HG03175 (cell line): ENCODE measurements around the gene RBMS1.

Experiments
- ATAC-seq: cut with Tn5 transposase; IDR thresholded peaks from one replicate; pipeline ENCODE4 v1.9.1; 2021; ENCODE audit warnings: mild to moderate bottlenecking, moderate library complexity; ENCODE audit not compliant: unreplicated experiment

The RBMS1 gene

GRCh38 chr2:160232905-160233475 lies 260.6 kb downstream of the RBMS1 start:
- ATAC-seq = no peak

- ATAC-seq = no peak
Observed at GRCh38 chr2:160229591-160229990, 264.0 kb downstream of the RBMS1 start.

GRCh38 chr2:160228141-160228917 lies 265.3 kb downstream of the RBMS1 start:
- ATAC-seq = no peak

GRCh38 chr2:160227293-160227915 lies 266.2 kb downstream of the RBMS1 start:
- no peak for ATAC-seq

- ATAC-seq = no peak
Observed at GRCh38 chr2:160226367-160226766, 267.2 kb downstream of the RBMS1 start.

GRCh38 chr2:160225722-160226121 lies 267.9 kb downstream of the RBMS1 start:
- no peak for ATAC-seq

- ATAC-seq = peak; percentile 18
Observed at GRCh38 chr2:160224507-160224906, 269.1 kb downstream of the RBMS1 start.

GRCh38 chr2:160224060-160224459 lies 269.5 kb downstream of the RBMS1 start:
- ATAC-seq = peak; percentile 93

- ATAC-seq = no peak
Observed at GRCh38 chr2:160223560-160223959, 270.0 kb downstream of the RBMS1 start.

GRCh38 chr2:160222546-160223283 lies 270.9 kb downstream of the RBMS1 start:
- no peak for ATAC-seq
